ENCODE data around the gene DPY19L2.
"Not testable (repeated sequence)": the region's sequence is repeated elsewhere in the genome, so short reads cannot be mapped to it uniquely, and the experiment has no call there.

GRCh38 chr12:63604985-63605384 lies 63.3 kb downstream of the DPY19L2 start:
- TF ChIP-seq CTCF (IDR thresholded peaks at IDR 0.05; ENCODE audit: low read length); EZH2 (IDR thresholded peaks at IDR 0.05; ENCODE audit: borderline replicate concordance, low read length): not testable (repeated sequence)

Measured in OCI-LY1 (cell line).